Measurements from ENCODE around the gene PARD6A.

Gene PARD6A

GRCh38 chr16:67674851-67675578, 14.3 kb downstream of the PARD6A start:
- H3K36me3 ChIP-seq (ENCODE audit: control insufficient read depth, insufficient read depth, low read length): no peaks in the 10 kb centered on the region
- H3K27me3 ChIP-seq (ENCODE audit: control insufficient read depth, insufficient read depth, low read length, poor library complexity, severe bottlenecking): no peaks in the 10 kb centered on the region
- no peaks in the 10 kb centered on the region for H3K4me1 ChIP-seq (ENCODE audit: control insufficient read depth, insufficient read depth, low read length)
- H3K27ac ChIP-seq (ENCODE audit: insufficient read depth, low read depth, low read length, poor library complexity, severe bottlenecking): no peak overlapping the region
- no peak overlapping the region for H3K4me3 ChIP-seq (ENCODE audit: insufficient read depth, low read depth, low read length)
- no peaks in the 10 kb centered on the region for H3K9me3 ChIP-seq (ENCODE audit: control insufficient read depth, low read length)
- 96% methylated on average over 28 of the region's 28 CpGs for WGBS, 2 experiments

GRCh38 chr16:67675579-67675935, 14.8 kb downstream of the PARD6A start:
- no peak overlapping the region for H3K27ac ChIP-seq (ENCODE audit: insufficient read depth, low read depth, low read length, poor library complexity, severe bottlenecking)
- no peaks in the 10 kb centered on the region for H3K4me1 ChIP-seq (ENCODE audit: control insufficient read depth, insufficient read depth, low read length)
- WGBS, 2 experiments: 96 to 97% methylated on average over 17 of the region's 17 CpGs
- no peaks in the 10 kb centered on the region for H3K9me3 ChIP-seq (ENCODE audit: control insufficient read depth, low read length)
- no peaks in the 10 kb centered on the region for H3K36me3 ChIP-seq (ENCODE audit: control insufficient read depth, insufficient read depth, low read length)
- H3K4me3 ChIP-seq (ENCODE audit: insufficient read depth, low read depth, low read length): no peak overlapping the region
- no peaks in the 10 kb centered on the region for H3K27me3 ChIP-seq (ENCODE audit: control insufficient read depth, insufficient read depth, low read length, poor library complexity, severe bottlenecking)

- H3K27ac ChIP-seq (ENCODE audit: insufficient read depth, low read depth, low read length, poor library complexity, severe bottlenecking): no peak overlapping the region
- no peaks in the 10 kb centered on the region for H3K9me3 ChIP-seq (ENCODE audit: control insufficient read depth, low read length)
- no peaks in the 10 kb centered on the region for H3K36me3 ChIP-seq (ENCODE audit: control insufficient read depth, insufficient read depth, low read length)
- no peaks in the 10 kb centered on the region for H3K27me3 ChIP-seq (ENCODE audit: control insufficient read depth, insufficient read depth, low read length, poor library complexity, severe bottlenecking)
- no peak overlapping the region for H3K4me3 ChIP-seq (ENCODE audit: insufficient read depth, low read depth, low read length)
- H3K4me1 ChIP-seq (ENCODE audit: control insufficient read depth, insufficient read depth, low read length): no peaks in the 10 kb centered on the region
- 92 to 95% methylated on average over 7 of the region's 7 CpGs for WGBS, 2 experiments
These were observed 15.2 kb downstream of the PARD6A start for GRCh38 chr16:67675999-67676398.

- no peaks in the 10 kb centered on the region for H3K36me3 ChIP-seq (ENCODE audit: control insufficient read depth, insufficient read depth, low read length)
- no peak overlapping the region for H3K4me3 ChIP-seq (ENCODE audit: insufficient read depth, low read depth, low read length)
- no peaks in the 10 kb centered on the region for H3K9me3 ChIP-seq (ENCODE audit: control insufficient read depth, low read length)
- no peaks in the 10 kb centered on the region for H3K27me3 ChIP-seq (ENCODE audit: control insufficient read depth, insufficient read depth, low read length, poor library complexity, severe bottlenecking)
- no peaks in the 10 kb centered on the region for H3K4me1 ChIP-seq (ENCODE audit: control insufficient read depth, insufficient read depth, low read length)
- 92% methylated on average over 4 of the region's 4 CpGs for WGBS, 2 experiments
- no peak overlapping the region for H3K27ac ChIP-seq (ENCODE audit: insufficient read depth, low read depth, low read length, poor library complexity, severe bottlenecking)
These were observed 15.8 kb downstream of the PARD6A start for GRCh38 chr16:67676516-67676915.

GRCh38 chr16:67676939-67677338, 16.2 kb downstream of the PARD6A start:
- Histone ChIP-seq H3K4me1 (ENCODE audit: control insufficient read depth, insufficient read depth, low read length) (no peaks in the 10 kb centered on the region), H3K27ac (ENCODE audit: insufficient read depth, low read depth, low read length, poor library complexity, severe bottlenecking) (no peak overlapping the region), H3K36me3 (ENCODE audit: control insufficient read depth, insufficient read depth, low read length) (no peaks in the 10 kb centered on the region), H3K4me3 (ENCODE audit: insufficient read depth, low read depth, low read length) (no peak overlapping the region), H3K27me3 (ENCODE audit: control insufficient read depth, insufficient read depth, low read length, poor library complexity, severe bottlenecking) (no peaks in the 10 kb centered on the region), H3K9me3 (ENCODE audit: control insufficient read depth, low read length) (no peaks in the 10 kb centered on the region)
- WGBS, 2 experiments: 95 to 96% methylated on average over 8 of the region's 8 CpGs

GRCh38 chr16:67677712-67678111, 17.0 kb downstream of the PARD6A start:
- Histone ChIP-seq H3K4me1 (ENCODE audit: control insufficient read depth, insufficient read depth, low read length) (no peaks in the 10 kb centered on the region), H3K9me3 (ENCODE audit: control insufficient read depth, low read length) (no peaks in the 10 kb centered on the region), H3K27ac (ENCODE audit: insufficient read depth, low read depth, low read length, poor library complexity, severe bottlenecking) (no peak overlapping the region), H3K4me3 (ENCODE audit: insufficient read depth, low read depth, low read length) (no peak overlapping the region), H3K27me3 (ENCODE audit: control insufficient read depth, insufficient read depth, low read length, poor library complexity, severe bottlenecking) (no peaks in the 10 kb centered on the region), H3K36me3 (ENCODE audit: control insufficient read depth, insufficient read depth, low read length) (no peaks in the 10 kb centered on the region)
- 91 to 97% methylated on average over 1 of the region's 1 CpG for WGBS, 2 experiments

- Histone ChIP-seq H3K4me3 (ENCODE audit: insufficient read depth, low read depth, low read length) (no peak overlapping the region), H3K27ac (ENCODE audit: insufficient read depth, low read depth, low read length, poor library complexity, severe bottlenecking) (no peak overlapping the region), H3K36me3 (ENCODE audit: control insufficient read depth, insufficient read depth, low read length) (no peaks in the 10 kb centered on the region), H3K27me3 (ENCODE audit: control insufficient read depth, insufficient read depth, low read length, poor library complexity, severe bottlenecking) (no peaks in the 10 kb centered on the region), H3K4me1 (ENCODE audit: control insufficient read depth, insufficient read depth, low read length) (no peaks in the 10 kb centered on the region), H3K9me3 (ENCODE audit: control insufficient read depth, low read length) (no peaks in the 10 kb centered on the region)
- WGBS, 2 experiments: 93 to 94% methylated on average over 12 of the region's 12 CpGs
These were observed 17.7 kb downstream of the PARD6A start for GRCh38 chr16:67678354-67679023.

GRCh38 chr16:67679935-67680897, 19.5 kb downstream of the PARD6A start:
- Histone ChIP-seq H3K27ac (ENCODE audit: insufficient read depth, low read depth, low read length, poor library complexity, severe bottlenecking) (no peak overlapping the region), H3K4me3 (ENCODE audit: insufficient read depth, low read depth, low read length) (no peak overlapping the region), H3K36me3 (ENCODE audit: control insufficient read depth, insufficient read depth, low read length) (peaks cover 7% of the 10 kb centered on the region), H3K9me3 (ENCODE audit: control insufficient read depth, low read length) (no peaks in the 10 kb centered on the region), H3K4me1 (ENCODE audit: control insufficient read depth, insufficient read depth, low read length) (no peaks in the 10 kb centered on the region), H3K27me3 (ENCODE audit: control insufficient read depth, insufficient read depth, low read length, poor library complexity, severe bottlenecking) (no peaks in the 10 kb centered on the region)
- 95 to 96% methylated on average over 10 of the region's 10 CpGs for WGBS, 2 experiments

- Histone ChIP-seq H3K9me3 (ENCODE audit: control insufficient read depth, low read length) (no peaks in the 10 kb centered on the region), H3K27ac (ENCODE audit: insufficient read depth, low read depth, low read length, poor library complexity, severe bottlenecking) (no peak overlapping the region), H3K27me3 (ENCODE audit: control insufficient read depth, insufficient read depth, low read length, poor library complexity, severe bottlenecking) (no peaks in the 10 kb centered on the region), H3K4me1 (ENCODE audit: control insufficient read depth, insufficient read depth, low read length) (no peaks in the 10 kb centered on the region), H3K4me3 (ENCODE audit: insufficient read depth, low read depth, low read length) (no peak overlapping the region), H3K36me3 (ENCODE audit: control insufficient read depth, insufficient read depth, low read length) (peaks cover 11% of the 10 kb centered on the region)
- 94 to 98% methylated on average over 4 of the region's 4 CpGs for WGBS, 2 experiments
These were observed 23.0 kb downstream of the PARD6A start for GRCh38 chr16:67683767-67684166.
